ENCODE results near the gene ZNF740. TPM values are rescaled to one million over a fixed set of nuclear protein-coding genes. Genes with fewer than 3 reads are reported as not detected.

The ZNF740 gene
- total and polyA plus RNA-seq, 2 of the 8 experiments (the other 6 are each of a cell fraction or from before 2014, with no cell fraction given) = 8.2 to 40.0 TPM

DNA sequence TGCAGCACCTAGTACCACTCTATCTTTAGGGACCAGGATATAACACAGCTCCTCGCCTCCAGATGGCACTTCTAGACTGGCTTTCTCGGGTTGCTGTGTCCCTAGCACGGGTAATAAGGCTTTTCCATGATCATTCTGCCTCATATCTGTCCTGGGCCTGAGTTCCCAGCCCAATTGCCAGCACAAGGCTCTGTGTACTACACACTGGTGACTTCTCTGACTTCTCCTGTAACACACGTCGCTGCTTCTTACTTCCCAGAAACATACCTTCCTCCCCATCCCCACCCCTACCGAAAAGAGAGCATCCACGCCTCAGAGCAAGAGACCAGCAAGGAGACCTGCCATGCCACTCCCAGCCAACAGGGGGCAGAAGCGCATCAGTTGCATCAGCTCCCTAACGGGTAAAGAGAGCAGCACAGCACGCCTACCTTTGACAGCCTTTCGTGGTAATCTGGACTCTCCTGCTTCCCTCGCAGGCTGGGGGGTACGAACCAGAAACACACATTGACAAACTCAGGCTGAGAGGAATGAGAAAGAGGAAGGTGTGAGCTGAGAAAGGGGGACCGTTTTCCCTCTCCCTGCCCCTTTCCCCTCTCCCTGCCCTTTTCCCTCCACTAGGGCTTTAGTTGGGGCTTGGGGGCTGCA, 21.2 kb upstream of the ZNF740 start (continued):
- TF ChIP-seq NANOG (IDR thresholded peaks at IDR 0.05; ENCODE audit: insufficient read depth, low read depth, low read length, poor library complexity, severe bottlenecking) (no peak), CTCF (IDR thresholded peaks at IDR 0.05; ENCODE audit: control extremely low read depth in 1 of 3, insufficient read depth in 1 of 3, low read depth in 1 of 3, low read length in 3 of 3) (peak; percentile 96 to 100 (median 100)), BRCA1 (IDR thresholded peaks at IDR 0.05; ENCODE audit: low read depth, low read length) (no peak), CBX5 (IDR thresholded peaks at IDR 0.05; ENCODE audit: low read depth, low read length) (no peak), BCL11A (IDR thresholded peaks at IDR 0.05; ENCODE audit: low read depth in 2 of 2, low read length in 2 of 2) (no peak), KDM1A (IDR thresholded peaks at IDR 0.05; ENCODE audit: borderline replicate concordance, low read length) (no peak), TCF12 (IDR thresholded peaks at IDR 0.05; ENCODE audit: low read depth, low read length) (no peak), TEAD4 (IDR thresholded peaks at IDR 0.05; ENCODE audit: low read depth, low read length) (no peak), TAF7 (optimal IDR thresholded peaks at IDR 0.05; ENCODE audit: borderline replicate concordance, low read depth, low read length) (no peak), YY1 (IDR thresholded peaks at IDR 0.05; ENCODE audit: low read depth, low read length) (no peak), EZH2 (IDR thresholded peaks at IDR 0.05; ENCODE audit: low read depth, low read length, severe bottlenecking) (no peak), MAFK (IDR thresholded peaks at IDR 0.05; ENCODE audit: low read depth, low read length) (no peak), SP2 (IDR thresholded peaks at IDR 0.05; ENCODE audit: low read length) (no peak), SUZ12 (IDR thresholded peaks at IDR 0.05; ENCODE audit: low read length) (no peak), CREB1 (IDR thresholded peaks at IDR 0.05) (peak; percentile 69), TAF1 (IDR thresholded peaks at IDR 0.05; ENCODE audit: low read depth, low read length) (no peak), CHD2 (IDR thresholded peaks at IDR 0.05; ENCODE audit: low read length) (no peak), BACH1 (IDR thresholded peaks at IDR 0.05; ENCODE audit: low read length) (peak; percentile 13; the same call in 1 of the 2 replicates), RBBP5 (IDR thresholded peaks at IDR 0.05; ENCODE audit: borderline replicate concordance, low read depth, low read length) (no peak; the same call in 1 of the 2 replicates), JUND (IDR thresholded peaks at IDR 0.05; ENCODE audit: low read length) (no peak), PHF8 (conservative IDR thresholded peaks at IDR 0.05; ENCODE audit: low read depth, low read length) (no peak), HDAC2 (IDR thresholded peaks at IDR 0.05; ENCODE audit: borderline replicate concordance in 1 of 2, low read depth in 2 of 2, low read length in 2 of 2) (no peak), POLR2A (IDR thresholded peaks at IDR 0.05; ENCODE audit: control extremely low read depth in 1 of 2, low read depth in 2 of 2, low read length in 2 of 2) (no peak)
